GM12872 (cell line): ENCODE results near the gene RPGR.
A peak's percentile ranks its signal among the peaks of the same experiment; 100 is the strongest.

Source experiments
- TF ChIP-seq, protein P1 (sequence below): IDR thresholded peaks from 3 replicates; pipeline ENCODE4 v1.5.1; 2011; ENCODE audit warnings: low read depth, mild to moderate bottlenecking, low read length, moderate library complexity; ENCODE audit not compliant: insufficient read depth

The RPGR gene

DNA sequence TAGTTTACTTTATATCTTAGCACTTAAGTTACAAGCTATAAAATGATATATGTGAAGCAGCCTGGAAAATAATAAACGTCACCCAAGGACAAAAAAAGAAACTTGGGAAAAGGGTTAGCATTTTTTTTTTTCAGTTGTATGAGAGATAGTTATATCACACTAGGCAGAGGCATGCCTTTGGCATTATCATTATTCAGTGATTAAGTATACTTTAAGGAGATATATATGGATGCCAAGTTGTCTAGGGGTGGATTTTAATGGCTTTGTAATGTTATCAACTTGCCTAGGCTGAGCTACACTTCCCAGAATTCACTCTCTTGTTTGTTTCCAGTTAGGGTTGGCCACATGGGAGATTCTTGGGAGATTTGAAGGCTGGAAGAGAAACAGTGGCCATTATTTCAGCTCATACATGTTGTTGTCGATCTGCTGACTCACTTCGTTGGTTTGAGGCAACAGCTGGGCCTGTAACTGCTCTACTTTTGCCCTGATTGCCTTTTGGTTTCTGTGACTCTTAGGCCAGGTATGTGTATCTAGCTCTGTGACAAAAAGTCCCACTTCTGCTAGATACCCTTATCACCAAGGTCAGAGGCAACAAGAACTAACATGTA, 95.1 kb downstream of the RPGR start:
- TF ChIP-seq, protein P1, sequence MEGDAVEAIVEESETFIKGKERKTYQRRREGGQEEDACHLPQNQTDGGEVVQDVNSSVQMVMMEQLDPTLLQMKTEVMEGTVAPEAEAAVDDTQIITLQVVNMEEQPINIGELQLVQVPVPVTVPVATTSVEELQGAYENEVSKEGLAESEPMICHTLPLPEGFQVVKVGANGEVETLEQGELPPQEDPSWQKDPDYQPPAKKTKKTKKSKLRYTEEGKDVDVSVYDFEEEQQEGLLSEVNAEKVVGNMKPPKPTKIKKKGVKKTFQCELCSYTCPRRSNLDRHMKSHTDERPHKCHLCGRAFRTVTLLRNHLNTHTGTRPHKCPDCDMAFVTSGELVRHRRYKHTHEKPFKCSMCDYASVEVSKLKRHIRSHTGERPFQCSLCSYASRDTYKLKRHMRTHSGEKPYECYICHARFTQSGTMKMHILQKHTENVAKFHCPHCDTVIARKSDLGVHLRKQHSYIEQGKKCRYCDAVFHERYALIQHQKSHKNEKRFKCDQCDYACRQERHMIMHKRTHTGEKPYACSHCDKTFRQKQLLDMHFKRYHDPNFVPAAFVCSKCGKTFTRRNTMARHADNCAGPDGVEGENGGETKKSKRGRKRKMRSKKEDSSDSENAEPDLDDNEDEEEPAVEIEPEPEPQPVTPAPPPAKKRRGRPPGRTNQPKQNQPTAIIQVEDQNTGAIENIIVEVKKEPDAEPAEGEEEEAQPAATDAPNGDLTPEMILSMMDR: no peak

DNA sequence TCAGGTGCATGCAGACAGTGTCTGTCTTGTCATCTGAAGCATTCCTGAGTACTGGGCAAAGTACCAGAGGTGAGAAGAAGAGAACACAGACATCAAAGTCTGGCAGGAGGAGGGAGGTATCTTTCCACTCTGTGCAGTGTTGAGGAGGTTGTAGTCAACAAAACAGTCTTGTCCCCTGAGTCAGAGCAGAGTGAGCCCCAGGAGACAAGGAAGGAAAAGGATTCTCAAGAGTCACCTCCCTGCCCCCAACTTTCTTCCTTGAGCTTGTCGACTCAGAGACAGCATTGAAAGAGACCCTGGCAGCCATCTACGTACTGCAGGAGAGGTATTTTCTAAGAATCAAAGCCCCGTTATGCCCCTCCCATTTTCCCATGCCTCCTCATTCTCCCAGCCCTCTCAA, 102.2 kb downstream of the RPGR start:
- TF ChIP-seq, protein P1: no peak

DNA sequence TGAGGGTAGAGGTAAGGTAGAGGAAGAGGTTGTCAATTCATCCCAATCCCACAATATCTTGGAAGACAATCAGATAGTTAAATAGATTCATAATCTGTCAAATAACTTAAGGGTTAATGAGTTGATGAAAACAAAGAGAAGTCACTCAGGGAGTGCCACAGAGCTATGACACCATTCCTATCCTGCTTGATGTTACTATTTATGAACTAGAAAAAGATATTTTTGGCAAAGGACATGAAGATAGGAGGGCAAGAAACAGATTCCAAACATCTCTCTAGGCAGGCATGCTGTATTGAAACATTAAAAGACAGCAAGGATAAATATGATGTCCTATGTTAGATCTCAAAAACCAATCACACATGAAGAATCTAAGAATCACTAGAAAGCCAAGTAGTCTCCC, 103.1 kb downstream of the RPGR start:
- TF ChIP-seq, protein P1: no peak

DNA sequence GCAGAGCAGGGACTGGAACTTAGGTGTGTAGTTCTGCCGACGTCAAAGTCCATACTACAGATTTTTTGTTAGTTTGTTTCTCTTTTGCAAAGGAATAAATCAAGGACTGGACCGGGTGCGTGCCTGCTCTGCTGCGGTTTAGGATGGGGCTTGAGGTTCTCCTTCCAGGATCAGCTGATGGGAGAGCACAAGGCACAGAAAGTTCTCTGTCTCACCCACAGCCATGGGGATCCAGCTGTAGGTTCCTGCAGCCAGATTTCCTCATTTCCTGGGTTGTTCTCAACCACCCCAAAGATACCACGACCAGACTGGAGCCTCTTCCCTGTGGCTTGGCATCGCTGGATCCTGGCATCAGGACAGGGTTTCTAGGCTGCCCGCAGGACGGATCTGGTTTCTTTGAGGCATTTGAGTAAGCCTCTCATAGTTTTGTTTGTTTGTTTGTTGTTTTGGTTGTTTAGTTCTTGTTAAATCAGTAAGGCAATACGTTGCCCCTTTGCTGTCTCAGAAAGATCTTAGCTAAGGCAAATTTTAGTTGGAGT, 105.8 kb downstream of the RPGR start:
- TF ChIP-seq, protein P1: no peak

DNA sequence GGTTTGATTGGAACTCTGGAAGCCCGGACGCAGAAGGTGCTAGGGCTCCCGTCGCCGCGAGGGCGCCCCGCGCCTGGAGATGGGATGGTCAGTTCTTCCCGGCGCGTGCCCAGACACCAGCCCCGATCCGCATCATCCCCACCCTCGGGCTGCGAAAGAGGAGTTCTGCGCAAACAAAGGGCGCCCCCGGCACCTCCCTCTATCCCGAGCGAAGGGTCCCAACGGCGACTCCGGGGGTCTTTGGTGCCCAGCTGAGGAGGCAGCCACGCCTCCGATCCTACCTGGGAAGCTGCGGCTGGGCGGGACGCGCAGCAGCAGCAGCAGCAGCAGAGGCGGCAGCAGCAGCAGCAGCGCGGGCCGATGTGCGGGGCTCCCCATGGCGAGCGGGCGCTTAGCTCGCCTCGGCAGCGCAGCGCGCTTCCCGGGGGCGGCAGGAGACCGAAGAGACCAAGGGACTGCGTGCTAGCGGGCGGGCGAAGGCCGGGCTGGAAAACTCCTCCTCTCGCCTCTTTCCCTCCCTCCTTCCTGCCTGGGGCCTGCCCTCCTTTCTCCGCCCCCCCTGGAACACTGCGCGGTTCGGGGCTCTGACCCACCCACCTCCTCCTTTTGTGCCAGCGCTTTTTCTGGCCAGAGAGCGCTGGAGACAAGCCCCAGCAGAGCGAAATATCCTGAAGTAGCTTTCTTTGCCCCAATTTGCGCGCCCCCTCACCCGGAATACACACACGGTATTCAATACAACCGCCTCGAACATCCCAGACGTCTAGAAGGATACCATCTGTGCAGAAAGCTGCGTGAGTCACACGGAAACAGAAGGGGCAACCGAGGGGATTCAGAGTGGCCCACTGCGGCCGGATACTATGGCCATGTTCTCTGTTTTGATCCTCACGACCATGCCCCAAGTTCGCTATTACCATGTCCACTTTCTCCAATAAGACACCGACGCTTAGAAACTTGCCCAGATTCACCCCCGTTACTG, 106.6 kb downstream of the RPGR start, which contains the start of gene SRPX:
Gene SRPX (minus strand): TSS at position 457 of the 976 bp plus-strand sequence. CDS start 79 bp downstream, at position 378.
- TF ChIP-seq, protein P1: no peak

DNA sequence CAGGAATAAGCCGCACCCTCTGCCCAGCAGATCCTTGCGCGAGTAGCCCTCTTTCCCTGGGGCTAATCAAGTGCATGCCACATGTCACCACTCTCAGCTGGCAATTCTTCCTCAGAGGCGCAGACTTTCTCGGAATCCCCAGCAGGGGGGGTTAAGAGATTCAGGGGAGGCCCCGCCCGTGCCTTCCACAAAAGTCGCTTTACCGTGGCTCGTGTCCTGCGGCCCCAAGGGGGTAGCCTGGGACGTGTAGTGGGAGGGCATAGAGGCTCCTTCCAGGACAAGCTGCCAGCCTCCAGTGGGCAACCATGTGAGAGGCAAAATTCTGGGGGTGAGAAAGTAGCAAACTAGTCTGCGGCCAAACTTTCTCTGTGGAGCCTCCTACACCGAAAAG, 107.3 kb downstream of the RPGR start:
- TF ChIP-seq, protein P1: peak; percentile 39; the same call in 2 of the 3 replicates
